Measurements from ENCODE around the gene NFRKB.
"Not testable (repeated sequence)": the region's sequence is repeated elsewhere in the genome, so short reads cannot be mapped to it uniquely, and the experiment has no call there.

DNA sequence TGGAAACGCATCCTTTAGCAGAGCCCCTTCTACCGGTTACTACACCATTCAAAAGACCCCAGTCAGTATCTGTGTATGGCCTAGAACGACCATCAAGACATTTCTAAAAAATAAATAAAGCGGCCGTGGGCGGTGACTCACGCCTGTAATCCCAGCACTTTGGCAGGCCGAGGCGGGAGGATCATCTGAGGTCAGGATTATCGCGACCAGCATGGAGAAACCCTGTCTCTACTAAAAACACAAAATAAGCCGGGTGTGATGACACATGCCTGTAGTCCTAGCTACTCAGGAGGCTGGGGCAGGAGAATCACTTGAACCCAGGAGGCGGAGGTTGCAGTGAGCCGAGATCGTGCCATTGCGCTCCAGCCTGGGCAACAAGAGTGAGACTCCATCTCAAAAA lies 26.8 kb downstream of the NFRKB start:
- TF ChIP-seq, protein P1, sequence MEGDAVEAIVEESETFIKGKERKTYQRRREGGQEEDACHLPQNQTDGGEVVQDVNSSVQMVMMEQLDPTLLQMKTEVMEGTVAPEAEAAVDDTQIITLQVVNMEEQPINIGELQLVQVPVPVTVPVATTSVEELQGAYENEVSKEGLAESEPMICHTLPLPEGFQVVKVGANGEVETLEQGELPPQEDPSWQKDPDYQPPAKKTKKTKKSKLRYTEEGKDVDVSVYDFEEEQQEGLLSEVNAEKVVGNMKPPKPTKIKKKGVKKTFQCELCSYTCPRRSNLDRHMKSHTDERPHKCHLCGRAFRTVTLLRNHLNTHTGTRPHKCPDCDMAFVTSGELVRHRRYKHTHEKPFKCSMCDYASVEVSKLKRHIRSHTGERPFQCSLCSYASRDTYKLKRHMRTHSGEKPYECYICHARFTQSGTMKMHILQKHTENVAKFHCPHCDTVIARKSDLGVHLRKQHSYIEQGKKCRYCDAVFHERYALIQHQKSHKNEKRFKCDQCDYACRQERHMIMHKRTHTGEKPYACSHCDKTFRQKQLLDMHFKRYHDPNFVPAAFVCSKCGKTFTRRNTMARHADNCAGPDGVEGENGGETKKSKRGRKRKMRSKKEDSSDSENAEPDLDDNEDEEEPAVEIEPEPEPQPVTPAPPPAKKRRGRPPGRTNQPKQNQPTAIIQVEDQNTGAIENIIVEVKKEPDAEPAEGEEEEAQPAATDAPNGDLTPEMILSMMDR (IDR thresholded peaks at IDR 0.05; ENCODE audit: borderline replicate concordance, extremely low read depth, low read length, poor library complexity, severe bottlenecking): not testable (repeated sequence)
- TF ChIP-seq EZH2 (IDR thresholded peaks at IDR 0.05; ENCODE audit: borderline replicate concordance, low read depth, low read length, severe bottlenecking): not testable (repeated sequence)

Measured in DND-41 (cell line).